IPS-20b (cell line): ENCODE results near the gene BCL2.

ENCODE experiments used
- H3K27ac ChIP-seq: one replicate; pipeline ENCODE4 v1.5.1; 2013; ENCODE audit warnings: low read length
- H3K27me3 ChIP-seq: 2 replicates; pipeline ENCODE4 v1.6.1; 2013; ENCODE audit warnings: mild to moderate bottlenecking, low read length, inconsistent platforms; ENCODE audit not compliant: insufficient read depth
- H3K36me3 ChIP-seq: 2 replicates; pipeline ENCODE4 v1.6.1; 2013; ENCODE audit warnings: low read depth, mild to moderate bottlenecking, inconsistent platforms, low read length, moderate library complexity; ENCODE audit not compliant: insufficient read depth
- H3K4me1 ChIP-seq: 2 replicates; pipeline ENCODE4 v1.6.1; 2013; ENCODE audit warnings: mild to moderate bottlenecking, control low read depth, inconsistent platforms, low read length, moderate library complexity; ENCODE audit not compliant: insufficient read depth
- H3K4me3 ChIP-seq: 2 replicates; pipeline ENCODE4 v1.5.1; 2013; ENCODE audit warnings: mild to moderate bottlenecking, low read length, inconsistent platforms
- H3K9ac ChIP-seq: 2 replicates; pipeline ENCODE4 v1.6.1; 2013; ENCODE audit warnings: low read depth, mild to moderate bottlenecking, inconsistent platforms, low read length, moderate library complexity
- H3K9me3 ChIP-seq: 2 replicates; pipeline ENCODE4 v1.6.1; 2013; ENCODE audit warnings: mild to moderate bottlenecking, low read depth, low read length, inconsistent platforms; ENCODE audit not compliant: insufficient read depth

The BCL2 gene

GRCh38 chr18:63315131-63315662 lies 4.4 kb downstream of the BCL2 start:
- Histone ChIP-seq H3K4me3 (no peak overlapping the region), H3K9me3 (no peaks in the 10 kb centered on the region), H3K9ac (no peak overlapping the region), H3K27me3 (peaks cover 35% of the 10 kb centered on the region), H3K36me3 (no peaks in the 10 kb centered on the region), H3K27ac (no peak overlapping the region), H3K4me1 (peaks cover 7% of the 10 kb centered on the region; the same call in 1 of the 2 replicates)

- Histone ChIP-seq H3K27me3 (peaks cover 32% of the 10 kb centered on the region), H3K36me3 (no peaks in the 10 kb centered on the region), H3K27ac (no peak overlapping the region), H3K9ac (no peak overlapping the region), H3K4me3 (no peak overlapping the region), H3K9me3 (no peaks in the 10 kb centered on the region), H3K4me1 (peaks cover 7% of the 10 kb centered on the region; the same call in 1 of the 2 replicates)
These were observed 5.3 kb downstream of the BCL2 start for GRCh38 chr18:63314062-63314790.

GRCh38 chr18:63313396-63313917 lies 6.1 kb downstream of the BCL2 start:
- Histone ChIP-seq H3K4me3 (no peak overlapping the region), H3K9ac (no peak overlapping the region), H3K27ac (no peak overlapping the region), H3K4me1 (0 out of 2 replicates have a peak, but pooled peaks cover under 1% of the 10 kb centered on the region), H3K36me3 (no peaks in the 10 kb centered on the region), H3K27me3 (peaks cover 24% of the 10 kb centered on the region), H3K9me3 (no peaks in the 10 kb centered on the region)

- no peak overlapping the region for H3K9ac ChIP-seq
- H3K4me1 ChIP-seq, result no peaks in the 10 kb centered on the region
- H3K4me3 ChIP-seq, result no peak overlapping the region
These were observed 6.7 kb downstream of the BCL2 start for GRCh38 chr18:63312737-63313395.

GRCh38 chr18:63312019-63312409 lies 7.6 kb downstream of the BCL2 start:
- Histone ChIP-seq H3K36me3 (no peaks in the 10 kb centered on the region), H3K9ac (no peak overlapping the region), H3K27me3 (peaks cover 10% of the 10 kb centered on the region), H3K4me3 (no peak overlapping the region), H3K27ac (no peak overlapping the region), H3K9me3 (no peaks in the 10 kb centered on the region), H3K4me1 (no peaks in the 10 kb centered on the region)

More at GRCh38 chr18:63312737-63313395, 6.7 kb downstream of the BCL2 start:
- Histone ChIP-seq H3K27me3 (peaks cover 18% of the 10 kb centered on the region), H3K27ac (no peak overlapping the region), H3K36me3 (no peaks in the 10 kb centered on the region), H3K9me3 (no peaks in the 10 kb centered on the region)

- Histone ChIP-seq H3K27ac (no peak overlapping the region), H3K36me3 (no peaks in the 10 kb centered on the region), H3K9ac (no peak overlapping the region), H3K4me3 (no peak overlapping the region), H3K27me3 (peaks cover 4% of the 10 kb centered on the region; the same call in 1 of the 2 replicates), H3K4me1 (no peaks in the 10 kb centered on the region), H3K9me3 (no peaks in the 10 kb centered on the region)
These were observed 8.2 kb downstream of the BCL2 start for GRCh38 chr18:63311118-63312018.

- no peak overlapping the region for H3K9ac ChIP-seq
- no peaks in the 10 kb centered on the region for H3K9me3 ChIP-seq
- H3K4me3 ChIP-seq, result no peak overlapping the region
- H3K27me3 ChIP-seq, result no peaks in the 10 kb centered on the region
- H3K36me3 ChIP-seq, result no peaks in the 10 kb centered on the region
- no peaks in the 10 kb centered on the region for H3K4me1 ChIP-seq
- no peak overlapping the region for H3K27ac ChIP-seq
These were observed 10.1 kb downstream of the BCL2 start for GRCh38 chr18:63309422-63309821.

- no peak overlapping the region for H3K4me3 ChIP-seq
- H3K9me3 ChIP-seq, result no peaks in the 10 kb centered on the region
- H3K27me3 ChIP-seq, result no peaks in the 10 kb centered on the region
- H3K4me1 ChIP-seq, result no peaks in the 10 kb centered on the region
- no peaks in the 10 kb centered on the region for H3K36me3 ChIP-seq
- no peak overlapping the region for H3K27ac ChIP-seq
- no peak overlapping the region for H3K9ac ChIP-seq
These were observed 11.9 kb downstream of the BCL2 start for GRCh38 chr18:63307551-63308200.

- Histone ChIP-seq H3K27me3 (no peaks in the 10 kb centered on the region), H3K9me3 (no peaks in the 10 kb centered on the region), H3K36me3 (no peaks in the 10 kb centered on the region), H3K9ac (no peak overlapping the region), H3K4me3 (no peak overlapping the region), H3K27ac (no peak overlapping the region), H3K4me1 (no peaks in the 10 kb centered on the region)
These were observed 12.6 kb downstream of the BCL2 start for GRCh38 chr18:63306819-63307550.

- H3K36me3 ChIP-seq, result no peaks in the 10 kb centered on the region
- no peak overlapping the region for H3K4me3 ChIP-seq
- no peaks in the 10 kb centered on the region for H3K9me3 ChIP-seq
- H3K4me1 ChIP-seq, result no peaks in the 10 kb centered on the region
- no peak overlapping the region for H3K9ac ChIP-seq
- H3K27ac ChIP-seq, result no peak overlapping the region
- H3K27me3 ChIP-seq, result no peaks in the 10 kb centered on the region
These were observed 13.3 kb downstream of the BCL2 start for GRCh38 chr18:63306249-63306648.
